Calu3 (cell line): ENCODE data around the gene UBE2Q1. TPM values are rescaled to one million over a fixed set of nuclear protein-coding genes. Genes with fewer than 3 reads are reported as not detected.
A peak's percentile ranks its signal among the peaks of the same experiment; 100 is the strongest.

Experiments used
- BruUV-seq: library from RNA; stranded (reverse); fragments of 400-500 nt; replicated peaks from 2 replicates; lab custom pipeline; 2021; lab: Mats Ljungman, UMichigan
- CTCF ChIA-PET: fragments of 300-600 bp; sonication (Branson Sonifier 250); formaldehyde crosslinking; loops from one replicate; lab custom pipeline; 2022; ENCODE audit warnings: antibody characterized with exemption; lab: Charles Lee
- DNase-seq: peaks from one replicate; pipeline ENCODE4 v3.0.0; 2022
- H3K27ac Mint-ChIP-seq: one replicate; pipeline ENCODE4 v1.8.0; 2022; ENCODE audit warnings: mixed read lengths; ENCODE audit not compliant: unreplicated experiment
- H3K27me3 Mint-ChIP-seq: one replicate; pipeline ENCODE4 v1.8.0; 2022; ENCODE audit warnings: mixed read lengths; ENCODE audit not compliant: unreplicated experiment
- H3K36me3 Mint-ChIP-seq: one replicate; pipeline ENCODE4 v1.8.0; 2022; ENCODE audit warnings: mild to moderate bottlenecking, moderate library complexity, mixed read lengths; ENCODE audit not compliant: insufficient read depth, unreplicated experiment
- H3K4me1 Mint-ChIP-seq: one replicate; pipeline ENCODE4 v1.8.0; 2022; ENCODE audit warnings: mild to moderate bottlenecking, low read depth, mixed read lengths; ENCODE audit not compliant: unreplicated experiment
- H3K4me3 Mint-ChIP-seq: one replicate; pipeline ENCODE4 v1.8.0; 2022; ENCODE audit warnings: mild to moderate bottlenecking, low read depth, moderate library complexity, mixed read lengths; ENCODE audit not compliant: unreplicated experiment
- H3K9me3 Mint-ChIP-seq: one replicate; pipeline ENCODE4 v1.8.0; 2022; ENCODE audit warnings: low read depth, mixed read lengths; ENCODE audit not compliant: unreplicated experiment
- CTCF ChIP-seq: fragments of 200-600 bp; IDR thresholded peaks from one replicate; pipeline ENCODE4 v1.8.0; 2022; ENCODE audit warnings: antibody characterized with exemption; ENCODE audit not compliant: unreplicated experiment
- intact Hi-C: fragments of 100-400 bp; cut with micrococcal nuclease; formaldehyde crosslinking; loops from one replicate; pipeline ENCODE4 v1.10.0; 2022; ENCODE audit not compliant: unreplicated experiment
- total RNA-seq: library from RNA; stranded (reverse); gene quantifications from 2 replicates; pipeline ENCODE4 v1.2.3, GENCODE V29; 2022

Gene UBE2Q1
- total RNA-seq, 1 experiment from 2014 or later = 96.7 TPM

- Mint-ChIP-seq H3K27ac (peak overlapping the region; percentile 18), H3K27me3 (peaks cover 62% of the 10 kb centered on the region), H3K4me1 (no peaks in the 10 kb centered on the region), H3K4me3 (no peak overlapping the region), H3K9me3 (no peaks in the 10 kb centered on the region), H3K36me3 (peaks cover 35% of the 10 kb centered on the region)
- TF ChIP-seq CTCF = no peak
- intact Hi-C loops = no loop called here
- BruUV-seq = no TSS peak
- CTCF ChIA-PET = interaction anchor here (0.6 to 1.7 kb wide), 2 partner anchors 13 to 30 kb away, joined by 3 read pairs; no protein-coding TSS in a partner anchor
- no peak for DNase-seq
Observed at GRCh38 chr1:154575147-154575927, 16.9 kb upstream of the UBE2Q1 start.

- H3K9me3 Mint-ChIP-seq = no peaks in the 10 kb centered on the region
- peaks cover 28% of the 10 kb centered on the region for H3K36me3 Mint-ChIP-seq
- no peak for TF ChIP-seq CTCF
- H3K4me3 Mint-ChIP-seq = no peak overlapping the region
- H3K27me3 Mint-ChIP-seq = peaks cover 68% of the 10 kb centered on the region
- no peaks in the 10 kb centered on the region for H3K4me1 Mint-ChIP-seq
- peak overlapping the region; percentile 18 for H3K27ac Mint-ChIP-seq
- DNase-seq = no peak
- intact Hi-C loops = no loop called here
- CTCF ChIA-PET = interaction anchor here (1.7 kb wide), 1 partner anchor 13 kb away, joined by 3 read pairs; no protein-coding TSS in a partner anchor
- BruUV-seq = no TSS peak
Observed at GRCh38 chr1:154574716-154575115, 16.3 kb upstream of the UBE2Q1 start.

- H3K4me3 Mint-ChIP-seq = no peak overlapping the region
- no peak overlapping the region for H3K27ac Mint-ChIP-seq
- H3K27me3 Mint-ChIP-seq = peaks cover 84% of the 10 kb centered on the region
- DNase-seq = no peak
- H3K36me3 Mint-ChIP-seq = peaks cover 23% of the 10 kb centered on the region
- TF ChIP-seq CTCF = no peak
- CTCF ChIA-PET = no interaction called here
- peaks cover 3% of the 10 kb centered on the region for H3K4me1 Mint-ChIP-seq
- no TSS peak for BruUV-seq
- no peaks in the 10 kb centered on the region for H3K9me3 Mint-ChIP-seq
- intact Hi-C loops = no loop called here
Observed at GRCh38 chr1:154573168-154573510, 14.7 kb upstream of the UBE2Q1 start.

GRCh38 chr1:154572468-154573167 lies 14.2 kb upstream of the UBE2Q1 start:
- CTCF ChIA-PET = no interaction called here
- Mint-ChIP-seq H3K36me3 (peaks cover 28% of the 10 kb centered on the region), H3K27me3 (peaks cover 89% of the 10 kb centered on the region), H3K9me3 (no peaks in the 10 kb centered on the region), H3K4me1 (peaks cover 8% of the 10 kb centered on the region), H3K27ac (no peak overlapping the region), H3K4me3 (no peak overlapping the region)
- no TSS peak for BruUV-seq
- intact Hi-C loops = no loop called here
- TF ChIP-seq CTCF = no peak
- DNase-seq = no peak
